GM12875 (cell line): ENCODE results near the gene PSMA8.
"Not testable (repeated sequence)": the region's sequence is repeated elsewhere in the genome, so short reads cannot be mapped to it uniquely, and the experiment has no call there.

Experiments used
- H3K4me3 ChIP-seq: one replicate; pipeline ENCODE4 v1.5.1; 2011; ENCODE audit warnings: low read depth, low read length, control low read depth
- CTCF ChIP-seq: IDR thresholded peaks from 2 replicates; pipeline ENCODE4 v1.5.1; 2011; ENCODE audit warnings: low read depth, mild to moderate bottlenecking, control low read depth, inconsistent platforms, low read length, moderate library complexity, borderline replicate concordance; ENCODE audit not compliant: insufficient read depth

Gene PSMA8

GRCh38 chr18:26176134-26176533 is 42.5 kb downstream of the PSMA8 start:
- H3K4me3 ChIP-seq: no peak overlapping the region
- no peak for TF ChIP-seq CTCF

DNA sequence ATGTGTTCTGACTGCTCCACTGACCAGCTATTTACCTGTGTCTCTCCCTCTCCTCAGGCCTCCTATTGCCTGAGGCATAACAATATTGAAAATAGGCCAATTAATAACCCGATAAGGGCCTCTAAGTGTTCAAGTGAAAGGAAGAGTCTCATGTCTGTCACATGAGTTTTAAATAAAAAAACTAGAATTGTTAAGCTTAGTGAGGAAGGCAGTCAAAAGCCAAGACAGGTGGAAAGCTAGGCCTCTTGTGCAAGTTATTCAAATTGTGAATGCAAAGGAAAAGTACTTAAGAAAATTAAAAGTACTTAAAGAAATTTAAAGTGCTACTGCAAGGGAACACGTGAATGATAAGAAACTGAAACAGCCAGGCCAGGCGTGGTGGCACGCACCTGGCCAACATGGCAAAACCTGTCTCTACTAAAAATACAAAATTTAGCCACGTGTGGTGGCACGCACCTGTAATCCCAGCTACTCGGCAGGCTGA is 47.7 kb downstream of the PSMA8 start:
- TF ChIP-seq CTCF: no peak
- no peak overlapping the region for H3K4me3 ChIP-seq

- no peak for TF ChIP-seq CTCF
- H3K4me3 ChIP-seq: no peak overlapping the region
Observed at GRCh38 chr18:26183395-26184112, 49.9 kb downstream of the PSMA8 start.

DNA sequence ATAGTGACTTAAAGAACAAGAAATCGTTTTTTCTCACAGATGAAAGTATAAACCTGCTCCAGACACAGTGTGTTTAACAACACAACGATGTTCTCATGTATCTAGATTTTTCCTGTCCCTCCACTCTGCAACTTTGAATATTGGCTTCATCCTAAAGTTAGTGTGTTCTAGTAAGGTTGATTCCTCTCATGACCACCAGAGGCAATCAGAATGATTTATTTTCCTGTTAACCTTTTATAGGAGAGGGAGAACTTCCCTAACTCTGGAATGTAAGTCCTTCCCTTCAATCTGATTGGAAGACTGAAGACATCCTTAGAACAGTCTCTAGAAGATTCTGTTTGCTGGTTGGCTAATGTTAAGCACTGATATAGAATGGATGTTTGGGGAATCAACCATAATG is 51.6 kb downstream of the PSMA8 start:
- no peak for TF ChIP-seq CTCF
- no peak overlapping the region for H3K4me3 ChIP-seq

DNA sequence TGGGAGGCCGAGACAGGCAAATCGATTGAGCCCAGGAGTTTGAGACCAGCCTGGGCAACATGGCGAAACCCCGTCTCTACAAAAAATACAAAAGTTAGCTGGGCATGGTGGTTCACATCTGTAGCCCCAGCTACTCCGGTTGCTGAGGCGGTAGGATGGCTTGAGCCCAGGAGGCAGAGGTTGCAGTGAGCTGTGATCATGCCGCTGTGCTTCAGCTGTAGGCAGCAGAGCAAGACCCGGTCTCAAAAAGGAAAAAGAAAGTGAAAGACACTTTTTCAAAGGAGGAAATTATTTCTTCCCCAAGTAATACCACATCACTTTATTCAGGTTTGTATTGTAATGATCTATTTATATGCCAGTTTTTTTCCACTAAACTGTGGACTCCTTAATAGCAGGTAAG is 56.8 kb downstream of the PSMA8 start:
- no peak overlapping the region for H3K4me3 ChIP-seq
- no peak for TF ChIP-seq CTCF

DNA sequence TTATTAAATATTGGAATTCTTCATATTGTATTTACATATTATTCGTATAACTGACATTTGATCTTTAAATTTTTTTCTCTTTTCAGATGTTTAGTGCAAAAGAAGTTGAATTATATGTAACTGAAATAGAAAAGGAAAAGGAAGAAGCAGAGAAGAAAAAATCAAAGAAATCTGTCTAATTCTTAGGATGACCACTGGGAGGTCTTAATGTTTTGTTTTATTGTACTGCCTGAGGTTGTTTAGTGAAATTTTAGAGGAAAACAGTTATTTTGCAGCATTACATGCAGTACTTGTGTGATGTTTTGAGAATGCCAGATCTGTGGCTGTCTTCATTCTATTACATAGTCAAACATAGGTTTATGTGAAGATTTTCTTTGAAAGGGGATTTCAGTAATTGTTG is 58.6 kb downstream of the PSMA8 start:
- no peak overlapping the region for H3K4me3 ChIP-seq
- no peak for TF ChIP-seq CTCF

DNA sequence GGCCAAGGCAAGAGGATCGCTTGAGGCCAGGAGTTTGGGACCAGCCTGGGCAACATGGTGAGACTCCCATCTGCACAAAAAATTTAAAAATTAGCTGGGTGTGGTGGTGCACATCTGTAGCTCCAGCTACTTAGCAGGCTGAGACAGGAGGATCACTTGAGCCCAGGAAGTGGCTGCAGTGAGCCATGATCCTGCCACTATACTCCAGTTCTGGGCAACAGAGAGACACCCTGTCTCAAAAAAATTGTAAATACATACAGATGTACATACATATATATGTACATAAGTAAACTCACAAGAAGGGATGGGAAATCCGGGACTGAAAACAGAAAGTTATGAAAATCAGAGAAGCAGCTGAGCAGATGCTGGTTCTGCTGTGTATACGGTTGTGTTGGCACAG is 62.9 kb downstream of the PSMA8 start:
- TF ChIP-seq CTCF: no peak
- no peak overlapping the region for H3K4me3 ChIP-seq

GRCh38 chr18:26202001-26202400 is 68.3 kb downstream of the PSMA8 start:
- H3K4me3 ChIP-seq: not testable (repeated sequence)
